CD4-positive, alpha-beta T cell (primary cell): ENCODE results near the gene FBXL20. TPM values are rescaled to one million over a fixed set of nuclear protein-coding genes. Genes with fewer than 3 reads are reported as not detected.
"Not testable (repeated sequence)": the region's sequence is repeated elsewhere in the genome, so short reads cannot be mapped to it uniquely, and the experiment has no call there.

Experiments used
- ATAC-seq: fragments of 200-7000 bp; cut with Tn5 transposase; one replicate; pipeline ENCODE4 v1.10.0; 2022; ENCODE audit warnings: mild to moderate bottlenecking; ENCODE audit not compliant: poor library complexity
- CTCF ChIA-PET: fragments of 350-600 bp; sonication (Branson Sonifier 250); formaldehyde crosslinking; loops from one replicate; lab custom pipeline; 2021; ENCODE audit warnings: antibody characterized with exemption, inconsistent platforms; lab: Charles Lee
- POLR2A ChIA-PET: fragments of 350-600 bp; sonication (Branson Sonifier 250); formaldehyde crosslinking; loops from one replicate; lab custom pipeline; 2021; ENCODE audit warnings: antibody characterized with exemption, inconsistent platforms; lab: Charles Lee
- DNase-seq, 14 experiments: peaks; one replicate each; pipeline ENCODE4 v3.0.0-alpha.2; 2013 to 2020; ENCODE audit warnings: mixed read lengths in 2 of 14
- H3K27ac ChIP-seq, 2 donors: one replicate each; pipeline versions ENCODE4 v1.5.1 to v1.7.0; 2013; ENCODE audit warnings: low read length in 2 of 2, low read depth in 1 of 2, mild to moderate bottlenecking in 1 of 2
- H3K27me3 ChIP-seq, 2 experiments: 1 replicate in 1 of 2; 2 replicates in 1 of 2; pipeline versions ENCODE4 v1.6.1 to v1.7.0; 2013; ENCODE audit warnings: low read length in 2 of 2, control low read depth in 1 of 2, mild to moderate bottlenecking in 1 of 2, moderate library complexity in 1 of 2; ENCODE audit not compliant: insufficient read depth in 2 of 2, control insufficient read depth in 1 of 2
- H3K36me3 ChIP-seq: one replicate; pipeline ENCODE4 v1.6.1; 2013; ENCODE audit warnings: low read length, control low read depth; ENCODE audit not compliant: insufficient read depth
- H3K4me1 ChIP-seq: one replicate; pipeline ENCODE4 v1.6.1; 2013; ENCODE audit warnings: low read length, control low read depth; ENCODE audit not compliant: insufficient read depth
- H3K4me3 ChIP-seq: one replicate; pipeline ENCODE4 v1.5.1; 2013; ENCODE audit warnings: mild to moderate bottlenecking, low read length, moderate library complexity
- H3K9me3 ChIP-seq, 2 experiments: 1 replicate in 1 of 2; 2 replicates in 1 of 2; pipeline versions ENCODE4 v1.6.1 to v1.7.0; 2013; ENCODE audit warnings: low read length in 2 of 2, mild to moderate bottlenecking in 2 of 2, control low read depth in 1 of 2, moderate library complexity in 1 of 2; ENCODE audit not compliant: control insufficient read depth in 1 of 2, insufficient read depth in 1 of 2
- H3K27ac Mint-ChIP-seq: one replicate; pipeline ENCODE4 v1.8.0; 2020; ENCODE audit warnings: mixed read lengths
- H3K27me3 Mint-ChIP-seq: one replicate; pipeline ENCODE4 v1.8.0; 2021; ENCODE audit warnings: mixed read lengths
- H3K36me3 Mint-ChIP-seq: one replicate; pipeline ENCODE4 v1.8.0; 2021; ENCODE audit warnings: low read depth, mixed read lengths
- H3K4me1 Mint-ChIP-seq: one replicate; pipeline ENCODE4 v1.8.0; 2021; ENCODE audit warnings: low read depth, mixed read lengths
- H3K4me3 Mint-ChIP-seq: one replicate; pipeline ENCODE4 v1.8.0; 2020; ENCODE audit warnings: mild to moderate bottlenecking, mixed read lengths
- H3K9me3 Mint-ChIP-seq: one replicate; pipeline ENCODE4 v1.8.0; 2020; ENCODE audit warnings: mixed read lengths
- intact Hi-C, 2 experiments: fragments of 100-400 bp; cut with DNase I in 1 of 2; cut with micrococcal nuclease in 1 of 2; formaldehyde crosslinking; loops; one replicate each; pipeline versions ENCODE4 v1.15.1 to v1.9.0; 2023 to 2025; cut with DNase I, micrococcal nuclease
- total RNA-seq, 174 experiments: library from RNA in 2 of 174; stranded (reverse) in 2 of 174; gene quantifications; one replicate each; pipeline ENCODE4 v1.2.3 and lab custom pipeline; 2021 to 2026
- TF ChIP-seq, protein P1 (sequence below): fragments of 200-600 bp; IDR thresholded peaks from one replicate; pipeline ENCODE4 v1.8.0; 2022; ENCODE audit warnings: antibody characterized with exemption, mild to moderate bottlenecking

FBXL20 gene
- total RNA-seq, 2 experiments from 2014 or later = 16.7 to 17.1 TPM

DNA sequence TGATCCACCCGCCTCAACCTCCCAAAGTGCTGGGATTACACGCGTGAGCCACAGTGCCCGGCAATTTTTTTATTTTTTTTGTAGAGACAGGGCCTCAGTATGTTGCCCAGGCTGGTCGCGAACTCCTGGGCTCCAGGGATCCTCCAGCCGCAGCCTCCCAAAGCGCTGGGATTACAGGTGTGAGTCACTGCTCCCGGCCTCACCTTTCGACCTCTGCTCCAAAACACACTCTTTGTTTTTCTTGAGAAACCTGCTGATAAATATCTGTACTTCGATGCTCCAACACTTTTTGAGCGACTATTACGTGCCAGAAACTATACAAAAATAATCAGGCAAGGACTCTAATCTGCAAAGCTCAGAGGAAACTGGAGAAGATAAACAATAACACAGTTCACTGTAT, 48.6 kb upstream of the FBXL20 start:
- H3K9me3 Mint-ChIP-seq = no peaks in the 10 kb centered on the region
- Histone ChIP-seq H3K4me3 (no peak overlapping the region), H3K4me1 (peaks cover 22% of the 10 kb centered on the region), H3K36me3 (peaks cover 19% of the 10 kb centered on the region), H3K27ac (no peak overlapping the region), H3K9me3 (no peaks in the 10 kb centered on the region), H3K27me3 (no peaks in the 10 kb centered on the region)
- H3K27ac Mint-ChIP-seq = peak overlapping the region; percentile 99
- no peaks in the 10 kb centered on the region for H3K27me3 Mint-ChIP-seq
- H3K4me3 Mint-ChIP-seq = peak overlapping the region; percentile 99
- ATAC-seq = no peak
- H3K4me1 Mint-ChIP-seq = peaks cover 29% of the 10 kb centered on the region
- ChIA-PET CTCF (no interaction called here), POLR2A (interaction anchor here (1.6 to 5.0 kb wide), 2 partner anchors 11 to 47 kb away, joined by 5 to 204 read pairs; partner anchors contain the start of gene CDK12)
- DNase-seq = no peak
- intact Hi-C loops = loop anchor here (2.0 to 10.0 kb wide), 2 partner anchors 49 to 475 kb away; partner anchors contain the start of genes FBXL20 (in 1 of the 2), LRRC3C (in 1 of the 2) and ORMDL3 (in 1 of the 2)
- peaks cover 33% of the 10 kb centered on the region for H3K36me3 Mint-ChIP-seq
- TF ChIP-seq, protein P1, sequence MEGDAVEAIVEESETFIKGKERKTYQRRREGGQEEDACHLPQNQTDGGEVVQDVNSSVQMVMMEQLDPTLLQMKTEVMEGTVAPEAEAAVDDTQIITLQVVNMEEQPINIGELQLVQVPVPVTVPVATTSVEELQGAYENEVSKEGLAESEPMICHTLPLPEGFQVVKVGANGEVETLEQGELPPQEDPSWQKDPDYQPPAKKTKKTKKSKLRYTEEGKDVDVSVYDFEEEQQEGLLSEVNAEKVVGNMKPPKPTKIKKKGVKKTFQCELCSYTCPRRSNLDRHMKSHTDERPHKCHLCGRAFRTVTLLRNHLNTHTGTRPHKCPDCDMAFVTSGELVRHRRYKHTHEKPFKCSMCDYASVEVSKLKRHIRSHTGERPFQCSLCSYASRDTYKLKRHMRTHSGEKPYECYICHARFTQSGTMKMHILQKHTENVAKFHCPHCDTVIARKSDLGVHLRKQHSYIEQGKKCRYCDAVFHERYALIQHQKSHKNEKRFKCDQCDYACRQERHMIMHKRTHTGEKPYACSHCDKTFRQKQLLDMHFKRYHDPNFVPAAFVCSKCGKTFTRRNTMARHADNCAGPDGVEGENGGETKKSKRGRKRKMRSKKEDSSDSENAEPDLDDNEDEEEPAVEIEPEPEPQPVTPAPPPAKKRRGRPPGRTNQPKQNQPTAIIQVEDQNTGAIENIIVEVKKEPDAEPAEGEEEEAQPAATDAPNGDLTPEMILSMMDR = no peak

DNA sequence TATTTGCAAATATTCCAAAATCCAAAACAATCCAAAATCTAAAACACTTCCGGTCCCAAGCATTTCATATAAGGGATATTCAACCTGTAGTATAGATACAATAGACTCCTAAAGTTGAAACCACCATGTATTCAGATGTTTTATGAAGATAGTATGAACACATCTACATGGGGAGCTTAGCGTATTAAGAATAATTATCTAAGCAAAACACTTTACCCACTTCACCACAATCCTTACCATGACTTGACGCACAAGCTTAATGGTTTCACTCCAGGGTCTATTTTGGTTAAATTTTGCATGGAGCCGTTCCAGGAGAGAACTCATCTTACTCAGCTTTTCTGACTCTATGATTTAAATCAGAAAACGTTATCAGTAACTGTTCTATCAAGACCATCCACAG, 46.1 kb upstream of the FBXL20 start:
- Histone ChIP-seq H3K4me3 (no peak overlapping the region), H3K27ac (no peak overlapping the region), H3K27me3 (no peaks in the 10 kb centered on the region), H3K4me1 (peaks cover 22% of the 10 kb centered on the region), H3K36me3 (peaks cover 39% of the 10 kb centered on the region), H3K9me3 (no peaks in the 10 kb centered on the region)
- no peak for DNase-seq
- Mint-ChIP-seq H3K4me1 (peaks cover 38% of the 10 kb centered on the region), H3K9me3 (no peaks in the 10 kb centered on the region), H3K27ac (peak overlapping the region; percentile 36), H3K4me3 (peak overlapping the region; percentile 54), H3K36me3 (peaks cover 51% of the 10 kb centered on the region), H3K27me3 (no peaks in the 10 kb centered on the region)
- TF ChIP-seq, protein P1 = no peak
- intact Hi-C loops = no loop called here
- ChIA-PET POLR2A (interaction anchor here (0.9 to 1.0 kb wide), 2 partner anchors 14 to 307 kb away, joined by 3 to 4 read pairs; partner anchors contain the start of gene CDK12), CTCF (interaction anchor here (0.6 to 0.9 kb wide), 2 partner anchors 12 to 35 kb away, joined by 3 read pairs; no protein-coding TSS in a partner anchor)
- no peak for ATAC-seq

DNA sequence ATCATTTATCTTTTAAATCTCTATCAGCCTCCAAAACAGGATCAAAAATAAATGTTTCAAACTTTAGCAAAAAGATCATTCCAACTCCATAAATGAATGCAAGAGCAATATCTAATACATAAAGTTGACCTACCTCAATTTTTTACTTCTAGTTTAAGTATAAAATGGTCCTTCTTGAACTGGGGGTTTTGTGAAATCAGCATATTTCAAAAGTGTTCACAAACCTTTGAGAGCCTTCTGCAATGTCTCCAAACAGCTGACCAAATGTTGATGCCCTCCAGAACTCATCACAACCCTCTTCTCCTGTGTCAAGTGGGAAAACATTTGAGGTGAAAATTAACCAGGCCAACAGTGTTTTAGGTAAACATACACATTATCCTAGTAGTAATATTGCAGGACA, 41.9 kb upstream of the FBXL20 start:
- TF ChIP-seq, protein P1 = no peak
- POLR2A ChIA-PET = no interaction called here
- H3K27ac Mint-ChIP-seq = no peak overlapping the region

DNA sequence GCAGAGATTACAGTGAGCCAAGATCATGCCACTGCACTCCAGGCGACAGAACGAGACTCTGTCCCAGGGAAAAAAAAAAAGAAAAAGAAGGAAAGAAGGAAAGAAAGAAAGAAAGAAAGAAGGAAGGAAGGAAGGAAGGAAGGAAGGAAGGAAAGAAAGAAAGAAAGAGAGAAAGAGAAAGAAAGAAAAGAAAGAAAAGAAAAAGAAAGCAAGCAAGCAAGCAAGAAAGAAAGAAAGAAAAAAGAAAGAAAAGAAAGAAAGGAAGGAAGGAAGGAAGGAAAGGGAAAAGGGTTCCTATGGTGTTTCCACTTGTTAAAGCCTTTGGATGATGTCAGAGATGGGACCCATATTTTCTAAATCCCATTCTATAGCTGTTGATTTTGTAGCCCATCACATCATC, 38.4 kb upstream of the FBXL20 start:
- H3K27me3 Mint-ChIP-seq, H3K9me3 Mint-ChIP-seq, CTCF ChIA-PET, H3K4me1 Mint-ChIP-seq, H3K27me3 ChIP-seq, DNase-seq, POLR2A ChIA-PET, ATAC-seq, H3K4me3 ChIP-seq, H3K4me1 ChIP-seq, H3K27ac Mint-ChIP-seq, H3K27ac ChIP-seq, H3K4me3 Mint-ChIP-seq, intact Hi-C loops, H3K9me3 ChIP-seq: not testable (repeated sequence)
- peaks cover 75% of the 10 kb centered on the region for H3K36me3 ChIP-seq
- peaks cover 73% of the 10 kb centered on the region for H3K36me3 Mint-ChIP-seq

More for the DNA sequence above, 41.9 kb upstream of the FBXL20 start:
- Histone ChIP-seq H3K4me3 (no peak overlapping the region), H3K27me3 (no peaks in the 10 kb centered on the region), H3K9me3 (no peaks in the 10 kb centered on the region), H3K27ac (no peak overlapping the region), H3K4me1 (no peaks in the 10 kb centered on the region), H3K36me3 (peaks cover 74% of the 10 kb centered on the region)
- intact Hi-C loops = no loop called here
- no peaks in the 10 kb centered on the region for H3K27me3 Mint-ChIP-seq
- H3K9me3 Mint-ChIP-seq = no peaks in the 10 kb centered on the region
- no peak for ATAC-seq
- no peak for DNase-seq
- CTCF ChIA-PET = no interaction called here
- H3K4me3 Mint-ChIP-seq = no peak overlapping the region
- peaks cover 78% of the 10 kb centered on the region for H3K36me3 Mint-ChIP-seq
- H3K4me1 Mint-ChIP-seq = peaks cover 14% of the 10 kb centered on the region
